Testis (tissue), 3 donors: ENCODE data around the gene VKORC1L1. TPM values are rescaled to one million over a fixed set of nuclear protein-coding genes. Genes with fewer than 3 reads are reported as not detected.

Source experiments
- DNase-seq: peaks from one replicate; pipeline ENCODE4 v3.0.0-alpha.2; 2019
- H3K27ac ChIP-seq, 2 donors: fragments of 200-600 bp; sonication (generic); one replicate each; pipeline ENCODE4 v1.5.1; 2019
- H3K27me3 ChIP-seq: fragments of 200-600 bp; sonication (generic); one replicate; pipeline ENCODE4 v1.5.1; 2019
- H3K36me3 ChIP-seq: fragments of 200-600 bp; sonication (generic); one replicate; pipeline ENCODE4 v1.5.1; 2017; ENCODE audit warnings: low read depth; ENCODE audit errors: missing control alignments
- H3K4me1 ChIP-seq: fragments of 200-600 bp; sonication (generic); one replicate; pipeline ENCODE4 v1.5.1; 2019
- H3K4me3 ChIP-seq, 2 donors: fragments of 200-600 bp; sonication (generic); one replicate each; pipeline ENCODE4 v1.5.1; 2017 to 2019
- H3K9me3 ChIP-seq: fragments of 200-600 bp; sonication (generic); one replicate; pipeline ENCODE4 v1.5.1; 2017
- POLR2A ChIP-seq: fragments of 450-650 bp; IDR thresholded peaks from one replicate; pipeline ENCODE4 v1.6.1; 2017; ENCODE audit warnings: antibody characterized with exemption, mild to moderate bottlenecking, moderate library complexity
- WGBS, 2 donors: methylation state at CpG; one replicate each; pipeline ENCODE4 v1.1.5; 2018; 5-methylcytosine and 5-hydroxymethylcytosine counted together
- intact Hi-C: fragments of 100-400 bp; cut with DNase I; formaldehyde crosslinking; loops from one replicate; pipeline ENCODE4 v1.15.1; 2023; ENCODE audit warnings: low total_unique reads
- polyA plus RNA-seq: library from polyadenylated mRNA; stranded (reverse); fragments of 350-450 nt; fragmentation: Illumina TruSeq; extraction: RNeasy Lipid Tissue Mini Kit (QIAGEN cat#74804); gene quantifications from one replicate; pipeline ENCODE4 v1.2.3, GENCODE V29; 2014; ENCODE audit warnings: low read depth, low replicate concordance; ENCODE audit not compliant: insufficient read depth
- total RNA-seq, 2 donors: library from RNA; depleted of rRNA; stranded (reverse); fragments of >200 nt; gene quantifications; one replicate each; pipeline ENCODE4 v1.2.3, GENCODE V29; 2016
- TF ChIP-seq, protein P1 (sequence below), 3 experiments: fragments of 450-650 bp in 2 of 3; fragments of 200-600 bp in 1 of 3; sonication (generic) in 1 of 3; IDR thresholded peaks; one replicate each; pipeline ENCODE4 v1.5.1; 2016 to 2019; ENCODE audit warnings: antibody characterized with exemption in 3 of 3, mild to moderate bottlenecking in 2 of 3, moderate library complexity in 1 of 3

Gene VKORC1L1
- total and polyA plus RNA-seq, 3 donors from 2014 or later = 11.4 to 22.0 (median 13.5) TPM

DNA sequence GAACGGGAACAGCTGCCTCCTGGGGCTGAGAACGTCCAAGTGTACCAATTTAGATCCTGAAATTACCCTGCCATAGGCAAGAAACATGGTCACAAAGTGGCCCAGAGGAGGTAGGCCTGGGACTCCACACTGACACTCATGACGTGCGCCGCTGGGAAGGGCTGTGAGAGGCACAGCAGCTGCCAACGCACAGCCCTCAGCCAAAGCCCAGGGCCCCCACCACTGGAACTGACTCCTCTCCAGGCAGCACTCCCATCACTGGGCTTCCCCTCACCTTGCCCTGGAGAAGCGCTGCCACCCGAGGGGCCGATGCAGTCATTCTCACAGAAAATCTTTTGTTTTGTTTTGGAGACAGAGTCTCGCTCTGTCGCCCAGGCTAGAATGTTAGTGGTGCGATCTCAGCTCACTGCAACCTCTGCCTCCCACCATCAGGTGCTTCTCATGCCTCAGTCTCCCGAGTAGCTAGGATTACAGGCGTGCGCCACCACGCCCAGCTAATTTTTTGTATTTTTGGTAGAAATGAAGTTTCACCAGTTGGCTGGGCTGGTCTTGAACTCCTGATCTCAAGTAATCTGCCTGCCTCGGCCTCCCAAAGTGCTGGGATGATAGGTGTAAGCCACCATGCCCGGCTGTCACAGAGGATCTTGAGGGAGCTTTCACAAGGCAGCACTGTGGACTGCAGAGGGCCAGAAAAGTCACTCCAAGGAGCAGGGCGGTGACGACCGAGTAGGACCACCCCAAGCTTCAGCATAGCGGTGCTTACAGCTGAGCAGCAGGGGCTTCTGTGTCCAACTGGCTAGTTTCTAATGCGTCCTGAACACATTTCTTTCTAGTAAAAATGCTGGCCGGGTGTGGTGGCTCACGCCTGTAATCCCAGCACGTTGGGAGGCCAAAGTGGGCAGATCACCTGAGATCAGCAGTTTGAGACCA, 95.6 kb downstream of the VKORC1L1 start:
- no peaks in the 10 kb centered on the region for H3K4me1 ChIP-seq
- H3K27ac ChIP-seq = no peak overlapping the region
- 93% methylated on average over 22 to 26 of the region's 26 CpGs for WGBS, 2 donors
- H3K9me3 ChIP-seq = no peaks in the 10 kb centered on the region
- no peaks in the 10 kb centered on the region for H3K27me3 ChIP-seq
- no peak for DNase-seq
- no peak overlapping the region for H3K4me3 ChIP-seq
- intact Hi-C loops = no loop called here
- no peaks in the 10 kb centered on the region for H3K36me3 ChIP-seq
- TF ChIP-seq, protein P1, sequence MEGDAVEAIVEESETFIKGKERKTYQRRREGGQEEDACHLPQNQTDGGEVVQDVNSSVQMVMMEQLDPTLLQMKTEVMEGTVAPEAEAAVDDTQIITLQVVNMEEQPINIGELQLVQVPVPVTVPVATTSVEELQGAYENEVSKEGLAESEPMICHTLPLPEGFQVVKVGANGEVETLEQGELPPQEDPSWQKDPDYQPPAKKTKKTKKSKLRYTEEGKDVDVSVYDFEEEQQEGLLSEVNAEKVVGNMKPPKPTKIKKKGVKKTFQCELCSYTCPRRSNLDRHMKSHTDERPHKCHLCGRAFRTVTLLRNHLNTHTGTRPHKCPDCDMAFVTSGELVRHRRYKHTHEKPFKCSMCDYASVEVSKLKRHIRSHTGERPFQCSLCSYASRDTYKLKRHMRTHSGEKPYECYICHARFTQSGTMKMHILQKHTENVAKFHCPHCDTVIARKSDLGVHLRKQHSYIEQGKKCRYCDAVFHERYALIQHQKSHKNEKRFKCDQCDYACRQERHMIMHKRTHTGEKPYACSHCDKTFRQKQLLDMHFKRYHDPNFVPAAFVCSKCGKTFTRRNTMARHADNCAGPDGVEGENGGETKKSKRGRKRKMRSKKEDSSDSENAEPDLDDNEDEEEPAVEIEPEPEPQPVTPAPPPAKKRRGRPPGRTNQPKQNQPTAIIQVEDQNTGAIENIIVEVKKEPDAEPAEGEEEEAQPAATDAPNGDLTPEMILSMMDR (IDR thresholded peaks at IDR 0.05) = no peak
- no peak for TF ChIP-seq POLR2A

DNA sequence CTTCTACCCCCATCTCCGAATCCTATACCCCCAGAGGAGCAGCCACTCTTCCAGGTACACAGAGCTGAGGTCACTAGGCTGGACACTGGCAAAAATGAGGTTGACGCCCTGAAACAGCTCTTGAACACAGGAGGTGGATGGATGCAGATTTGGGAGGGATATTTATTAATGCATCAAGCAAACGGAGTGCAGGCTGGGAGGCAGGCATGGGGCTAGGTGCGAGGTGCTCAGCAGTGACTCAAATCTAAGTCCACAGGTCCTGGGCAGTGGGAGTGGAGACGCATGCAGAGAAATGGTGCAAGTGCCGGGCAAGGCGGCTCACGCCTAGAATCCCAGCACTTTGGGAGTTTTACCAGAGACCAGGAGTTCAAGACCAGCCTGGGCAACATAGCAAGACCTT, 98.1 kb downstream of the VKORC1L1 start:
- no peak for TF ChIP-seq POLR2A
- TF ChIP-seq, protein P1 (IDR thresholded peaks at IDR 0.05) = no peak
- H3K27me3 ChIP-seq = no peaks in the 10 kb centered on the region
- DNase-seq = peak; percentile 8
- no peaks in the 10 kb centered on the region for H3K4me1 ChIP-seq
- H3K9me3 ChIP-seq = no peaks in the 10 kb centered on the region
- H3K27ac ChIP-seq = no peak overlapping the region
- 94 to 95% methylated on average over 8 of the region's 8 CpGs for WGBS, 2 donors
- no peaks in the 10 kb centered on the region for H3K36me3 ChIP-seq
- intact Hi-C loops = no loop called here
- no peak overlapping the region for H3K4me3 ChIP-seq

DNA sequence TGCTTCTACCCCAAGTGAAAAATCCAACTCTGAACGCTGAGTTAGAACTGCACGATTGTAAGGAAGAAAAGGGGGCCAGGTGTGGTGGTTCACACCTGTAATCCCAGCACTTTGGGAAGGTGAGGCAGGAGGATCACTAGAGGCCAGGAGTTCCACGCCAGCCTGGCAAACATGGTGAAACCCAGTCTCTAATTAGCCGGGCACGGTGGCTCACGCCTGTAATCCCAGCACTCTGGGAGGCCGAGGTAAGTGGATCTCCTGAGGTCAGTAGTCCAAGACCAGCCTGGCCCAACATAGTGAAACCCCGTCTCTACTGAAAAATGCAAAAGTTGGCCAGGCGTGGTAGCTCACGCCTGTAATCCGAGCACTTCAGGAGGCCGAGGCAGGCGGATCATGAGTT, 100.1 kb downstream of the VKORC1L1 start:
- no peak for DNase-seq
- intact Hi-C loops = no loop called here
- Histone ChIP-seq H3K27me3 (no peaks in the 10 kb centered on the region), H3K27ac (no peak overlapping the region), H3K36me3 (no peaks in the 10 kb centered on the region), H3K4me1 (no peaks in the 10 kb centered on the region), H3K9me3 (no peaks in the 10 kb centered on the region), H3K4me3 (no peak overlapping the region)
- TF ChIP-seq POLR2A = no peak
- TF ChIP-seq, protein P1 (IDR thresholded peaks at IDR 0.05) = no peak
- 97% methylated on average over 13 of the region's 13 CpGs for WGBS, 2 donors

DNA sequence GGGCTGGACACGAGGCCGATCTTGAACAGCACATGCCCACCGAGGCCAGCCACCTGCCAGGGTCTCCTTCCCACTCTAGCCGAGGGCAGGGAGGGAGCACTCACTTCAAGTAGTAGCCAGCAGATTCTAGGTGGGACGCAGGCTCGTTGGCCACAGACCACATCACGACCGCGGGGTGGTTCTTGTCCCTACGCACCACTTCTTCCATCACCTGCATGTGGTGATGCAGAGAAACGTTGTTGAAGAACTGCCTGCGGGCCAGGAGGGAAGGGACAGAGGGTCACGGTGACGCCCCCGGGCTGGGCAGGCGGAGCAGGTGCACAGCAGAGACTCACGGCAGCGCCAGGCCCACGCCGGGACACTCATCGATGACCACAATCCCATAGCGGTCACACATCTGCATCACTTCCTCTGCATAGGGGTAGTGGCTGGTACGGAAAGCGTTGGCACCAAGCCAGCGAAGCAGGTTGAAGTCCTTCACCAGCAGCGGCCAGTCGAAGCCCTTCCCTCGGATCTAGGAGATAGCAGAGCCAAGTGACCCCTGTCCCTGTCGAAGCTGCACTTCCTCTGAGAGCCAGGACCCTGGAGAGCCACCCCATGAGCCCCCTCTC, 101.4 kb downstream of the VKORC1L1 start:
- Histone ChIP-seq H3K9me3 (no peaks in the 10 kb centered on the region), H3K27ac (no peak overlapping the region), H3K27me3 (no peaks in the 10 kb centered on the region), H3K4me3 (no peak overlapping the region), H3K36me3 (no peaks in the 10 kb centered on the region), H3K4me1 (no peaks in the 10 kb centered on the region)
- TF ChIP-seq, protein P1 (IDR thresholded peaks at IDR 0.05) = no peak
- no peak for TF ChIP-seq POLR2A
- no peak for DNase-seq
- 90 to 95% methylated on average over 20 to 29 of the region's 29 CpGs for WGBS, 2 donors
- intact Hi-C loops = no loop called here
